ENCODE results near the gene CTNNA3.

DNA sequence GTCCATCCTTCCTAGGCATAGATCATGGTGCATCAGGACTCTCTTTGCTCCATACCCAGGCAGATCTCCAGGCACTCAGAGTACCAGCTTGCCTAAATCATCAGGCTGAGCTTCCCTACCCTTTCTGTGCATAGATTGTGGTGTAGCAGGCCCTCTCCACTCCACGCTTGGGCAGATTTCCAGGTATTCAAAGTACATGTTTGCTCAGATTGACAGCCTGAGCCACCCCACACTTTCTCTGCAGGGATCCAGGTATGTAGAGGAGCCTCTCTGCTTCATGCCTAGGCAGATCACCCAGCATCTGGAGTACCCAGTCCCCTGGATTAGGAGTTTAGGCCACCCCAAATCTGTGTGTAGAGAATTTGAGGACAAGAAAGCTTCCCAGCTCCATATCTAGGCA is 1727.6 kb downstream of the CTNNA3 start:
- TF ChIP-seq POLR2A (IDR thresholded peaks at IDR 0.05) (no peak), POLR2AphosphoS5 (IDR thresholded peaks at IDR 0.05) (no peak)
- TF ChIP-seq, protein P1, sequence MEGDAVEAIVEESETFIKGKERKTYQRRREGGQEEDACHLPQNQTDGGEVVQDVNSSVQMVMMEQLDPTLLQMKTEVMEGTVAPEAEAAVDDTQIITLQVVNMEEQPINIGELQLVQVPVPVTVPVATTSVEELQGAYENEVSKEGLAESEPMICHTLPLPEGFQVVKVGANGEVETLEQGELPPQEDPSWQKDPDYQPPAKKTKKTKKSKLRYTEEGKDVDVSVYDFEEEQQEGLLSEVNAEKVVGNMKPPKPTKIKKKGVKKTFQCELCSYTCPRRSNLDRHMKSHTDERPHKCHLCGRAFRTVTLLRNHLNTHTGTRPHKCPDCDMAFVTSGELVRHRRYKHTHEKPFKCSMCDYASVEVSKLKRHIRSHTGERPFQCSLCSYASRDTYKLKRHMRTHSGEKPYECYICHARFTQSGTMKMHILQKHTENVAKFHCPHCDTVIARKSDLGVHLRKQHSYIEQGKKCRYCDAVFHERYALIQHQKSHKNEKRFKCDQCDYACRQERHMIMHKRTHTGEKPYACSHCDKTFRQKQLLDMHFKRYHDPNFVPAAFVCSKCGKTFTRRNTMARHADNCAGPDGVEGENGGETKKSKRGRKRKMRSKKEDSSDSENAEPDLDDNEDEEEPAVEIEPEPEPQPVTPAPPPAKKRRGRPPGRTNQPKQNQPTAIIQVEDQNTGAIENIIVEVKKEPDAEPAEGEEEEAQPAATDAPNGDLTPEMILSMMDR (IDR thresholded peaks at IDR 0.05 in 8 of 11, conservative IDR thresholded peaks at IDR 0.05 in 3 of 11), result no peak

Measured in spleen (tissue), 7 donors.